Panc1 (cell line): ENCODE measurements around the gene ANXA3. TPM values are rescaled to one million over a fixed set of nuclear protein-coding genes. Genes with fewer than 3 reads are reported as not detected.

ENCODE experiments used
- ATAC-seq: fragments of 200-7000 bp; cut with Tn5 transposase; 2 replicates; pipeline ENCODE4 v1.9.1; 2020; ENCODE audit warnings: mild to moderate bottlenecking, moderate library complexity
- BruUV-seq: library from RNA; stranded (reverse); fragments of 400-500 nt; replicated peaks from 2 replicates; lab custom pipeline; 2021; lab: Mats Ljungman, UMichigan
- CTCF ChIA-PET: fragments of 300-600 bp; sonication (Branson Sonifier 250); formaldehyde crosslinking; loops from one replicate; lab custom pipeline; 2022; ENCODE audit warnings: antibody characterized with exemption; lab: Charles Lee
- POLR2A ChIA-PET: fragments of 300-600 bp; sonication (Branson Sonifier 250); formaldehyde crosslinking; loops from one replicate; lab custom pipeline; 2022; ENCODE audit warnings: antibody characterized with exemption; lab: Charles Lee
- DNase-seq: peaks from one replicate; pipeline ENCODE4 v3.0.0-alpha.2; 2010; ENCODE audit warnings: low read depth, low spot score
- H3K27ac ChIP-seq: 2 replicates; pipeline ENCODE4 v1.5.1; 2011; ENCODE audit warnings: mild to moderate bottlenecking, low read length, inconsistent platforms
- H3K27me3 ChIP-seq: fragments of 200-500 bp; sonication (Bioruptor generic); 2 replicates; pipeline ENCODE4 v1.6.0; 2014; ENCODE audit warnings: low read length, inconsistent platforms; ENCODE audit not compliant: control insufficient read depth, insufficient read depth
- H3K36me3 ChIP-seq: fragments of 200-500 bp; sonication (Bioruptor generic); 2 replicates; pipeline ENCODE4 v1.5.1; 2014; ENCODE audit warnings: inconsistent platforms, mild to moderate bottlenecking, low read length, moderate library complexity; ENCODE audit not compliant: control insufficient read depth, insufficient read depth
- H3K4me1 ChIP-seq: 2 replicates; pipeline ENCODE4 v1.5.1; 2011; ENCODE audit warnings: inconsistent platforms, mild to moderate bottlenecking, low read length, moderate library complexity; ENCODE audit not compliant: control insufficient read depth, insufficient read depth
- H3K4me3 ChIP-seq, 2 experiments: 2 replicates each; pipeline ENCODE4 v1.5.1; 2011 to 2012; ENCODE audit warnings: low read depth in 2 of 2, low read length in 2 of 2, mild to moderate bottlenecking in 2 of 2, inconsistent platforms in 1 of 2, moderate library complexity in 1 of 2
- H3K9me3 ChIP-seq: fragments of 200-500 bp; sonication (Bioruptor generic); 2 replicates; pipeline ENCODE4 v1.5.1; 2014; ENCODE audit warnings: low read depth, mild to moderate bottlenecking, inconsistent platforms, low read length, moderate library complexity; ENCODE audit not compliant: control insufficient read depth, insufficient read depth
- POLR2AphosphoS5 ChIP-seq: IDR thresholded peaks from 2 replicates; pipeline ENCODE4 v1.6.1; 2012; ENCODE audit warnings: mild to moderate bottlenecking, low read depth, low read length, moderate library complexity
- SIN3A ChIP-seq: IDR thresholded peaks from 2 replicates; pipeline ENCODE4 v1.6.1; 2012; ENCODE audit warnings: low read depth, mild to moderate bottlenecking, low read length, moderate library complexity, borderline replicate concordance; ENCODE audit not compliant: insufficient read depth
- TCF7L2 ChIP-seq: IDR thresholded peaks from 2 replicates; pipeline ENCODE4 v1.6.1; 2011; ENCODE audit warnings: mild to moderate bottlenecking, low read depth, low read length, inconsistent platforms
- in situ Hi-C: cut with HindIII; loops from 2 replicates; pipeline ENCODE4 v1.10.0; 2016; ENCODE audit warnings: low sequenced_read_pairs, low pct_unique_long_range_greater_than_20kb
- intact Hi-C: fragments of 100-400 bp; cut with micrococcal nuclease; formaldehyde crosslinking; loops from one replicate; pipeline ENCODE4 v1.10.0; 2022; ENCODE audit not compliant: unreplicated experiment
- total RNA-seq: library from RNA; stranded (reverse); gene quantifications from one replicate; pipeline ENCODE4 v1.2.1, GENCODE V29; 2021; ENCODE audit not compliant: unreplicated experiment
- TF ChIP-seq, protein P1 (sequence below): fragments of 450-650 bp; IDR thresholded peaks from 2 replicates; pipeline ENCODE4 v1.5.1; 2017; ENCODE audit warnings: mild to moderate bottlenecking
- TF ChIP-seq, protein P2 (sequence below), 2 experiments: IDR thresholded peaks; 2 replicates each; pipeline ENCODE4 v1.6.1; 2011 to 2012; ENCODE audit warnings: low read depth in 2 of 2, control low read depth in 1 of 2, low read length in 1 of 2, mild to moderate bottlenecking in 1 of 2, moderate library complexity in 1 of 2; ENCODE audit not compliant: insufficient read depth in 1 of 2

Gene ANXA3
- total RNA-seq, 1 experiment from 2014 or later = 1.5 TPM

DNA sequence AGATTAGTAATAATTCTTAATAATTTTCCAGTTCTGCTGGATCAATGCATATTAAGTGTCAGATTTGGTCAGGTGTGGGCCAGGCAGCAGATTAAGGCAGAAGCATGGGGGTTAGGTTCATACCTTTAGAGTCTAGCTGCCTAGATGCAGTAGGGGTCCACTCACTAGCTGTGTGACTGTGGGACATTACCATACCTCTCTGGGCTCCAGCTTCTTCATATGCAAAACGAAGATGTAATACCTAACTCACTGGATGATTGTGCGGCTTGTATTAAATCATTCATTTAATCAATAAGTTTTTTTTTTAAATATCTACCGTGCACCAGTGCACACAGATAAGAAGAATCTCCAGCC lies 1.4 kb downstream of the ANXA3 start:
- POLR2A ChIA-PET = no interaction called here
- CTCF ChIA-PET = no interaction called here

GRCh38 chr4:78553529-78554060 lies 2.0 kb downstream of the ANXA3 start:
- no peaks in the 10 kb centered on the region; the same call in 1 of the 2 replicates for H3K36me3 ChIP-seq
- H3K27ac ChIP-seq = no peak overlapping the region
- ATAC-seq (no peak), DNase-seq (no peak)
- BruUV-seq = no TSS peak
- POLR2A ChIA-PET = no interaction called here
- intact Hi-C loops (no loop called here), in situ Hi-C loops (no loop called here)
- H3K4me1 ChIP-seq = no peaks in the 10 kb centered on the region
- CTCF ChIA-PET = no interaction called here
- peaks cover 10% of the 10 kb centered on the region for H3K27me3 ChIP-seq
- TF ChIP-seq SIN3A = no peak
- TF ChIP-seq, protein P1, sequence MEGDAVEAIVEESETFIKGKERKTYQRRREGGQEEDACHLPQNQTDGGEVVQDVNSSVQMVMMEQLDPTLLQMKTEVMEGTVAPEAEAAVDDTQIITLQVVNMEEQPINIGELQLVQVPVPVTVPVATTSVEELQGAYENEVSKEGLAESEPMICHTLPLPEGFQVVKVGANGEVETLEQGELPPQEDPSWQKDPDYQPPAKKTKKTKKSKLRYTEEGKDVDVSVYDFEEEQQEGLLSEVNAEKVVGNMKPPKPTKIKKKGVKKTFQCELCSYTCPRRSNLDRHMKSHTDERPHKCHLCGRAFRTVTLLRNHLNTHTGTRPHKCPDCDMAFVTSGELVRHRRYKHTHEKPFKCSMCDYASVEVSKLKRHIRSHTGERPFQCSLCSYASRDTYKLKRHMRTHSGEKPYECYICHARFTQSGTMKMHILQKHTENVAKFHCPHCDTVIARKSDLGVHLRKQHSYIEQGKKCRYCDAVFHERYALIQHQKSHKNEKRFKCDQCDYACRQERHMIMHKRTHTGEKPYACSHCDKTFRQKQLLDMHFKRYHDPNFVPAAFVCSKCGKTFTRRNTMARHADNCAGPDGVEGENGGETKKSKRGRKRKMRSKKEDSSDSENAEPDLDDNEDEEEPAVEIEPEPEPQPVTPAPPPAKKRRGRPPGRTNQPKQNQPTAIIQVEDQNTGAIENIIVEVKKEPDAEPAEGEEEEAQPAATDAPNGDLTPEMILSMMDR = no peak
- no peak for TF ChIP-seq TCF7L2
- TF ChIP-seq, protein P2, sequence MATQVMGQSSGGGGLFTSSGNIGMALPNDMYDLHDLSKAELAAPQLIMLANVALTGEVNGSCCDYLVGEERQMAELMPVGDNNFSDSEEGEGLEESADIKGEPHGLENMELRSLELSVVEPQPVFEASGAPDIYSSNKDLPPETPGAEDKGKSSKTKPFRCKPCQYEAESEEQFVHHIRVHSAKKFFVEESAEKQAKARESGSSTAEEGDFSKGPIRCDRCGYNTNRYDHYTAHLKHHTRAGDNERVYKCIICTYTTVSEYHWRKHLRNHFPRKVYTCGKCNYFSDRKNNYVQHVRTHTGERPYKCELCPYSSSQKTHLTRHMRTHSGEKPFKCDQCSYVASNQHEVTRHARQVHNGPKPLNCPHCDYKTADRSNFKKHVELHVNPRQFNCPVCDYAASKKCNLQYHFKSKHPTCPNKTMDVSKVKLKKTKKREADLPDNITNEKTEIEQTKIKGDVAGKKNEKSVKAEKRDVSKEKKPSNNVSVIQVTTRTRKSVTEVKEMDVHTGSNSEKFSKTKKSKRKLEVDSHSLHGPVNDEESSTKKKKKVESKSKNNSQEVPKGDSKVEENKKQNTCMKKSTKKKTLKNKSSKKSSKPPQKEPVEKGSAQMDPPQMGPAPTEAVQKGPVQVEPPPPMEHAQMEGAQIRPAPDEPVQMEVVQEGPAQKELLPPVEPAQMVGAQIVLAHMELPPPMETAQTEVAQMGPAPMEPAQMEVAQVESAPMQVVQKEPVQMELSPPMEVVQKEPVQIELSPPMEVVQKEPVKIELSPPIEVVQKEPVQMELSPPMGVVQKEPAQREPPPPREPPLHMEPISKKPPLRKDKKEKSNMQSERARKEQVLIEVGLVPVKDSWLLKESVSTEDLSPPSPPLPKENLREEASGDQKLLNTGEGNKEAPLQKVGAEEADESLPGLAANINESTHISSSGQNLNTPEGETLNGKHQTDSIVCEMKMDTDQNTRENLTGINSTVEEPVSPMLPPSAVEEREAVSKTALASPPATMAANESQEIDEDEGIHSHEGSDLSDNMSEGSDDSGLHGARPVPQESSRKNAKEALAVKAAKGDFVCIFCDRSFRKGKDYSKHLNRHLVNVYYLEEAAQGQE (IDR thresholded peaks at IDR 0.05; ENCODE audit: insufficient read depth in 1 of 2, low read depth in 2 of 2, low read length in 1 of 2) = no peak
- TF ChIP-seq POLR2AphosphoS5 = no peak
- H3K9me3 ChIP-seq = no peaks in the 10 kb centered on the region
- H3K4me3 ChIP-seq = no peak overlapping the region

More for the DNA sequence above, 1.4 kb downstream of the ANXA3 start:
- Histone ChIP-seq H3K27me3 (peaks cover 10% of the 10 kb centered on the region), H3K36me3 (no peaks in the 10 kb centered on the region; the same call in 1 of the 2 replicates), H3K27ac (no peak overlapping the region), H3K9me3 (no peaks in the 10 kb centered on the region), H3K4me3 (no peak overlapping the region), H3K4me1 (no peaks in the 10 kb centered on the region)
- no peak for ATAC-seq
- in situ Hi-C loops = no loop called here
- intact Hi-C loops = no loop called here
- DNase-seq = no peak
- TF ChIP-seq, protein P2 (IDR thresholded peaks at IDR 0.05; ENCODE audit: insufficient read depth in 1 of 2, low read depth in 2 of 2, low read length in 1 of 2) = no peak
- TF ChIP-seq TCF7L2 (no peak), POLR2AphosphoS5 (no peak)
- TF ChIP-seq, protein P1 = no peak
- no TSS peak for BruUV-seq
